HG03175 (cell line): ENCODE measurements around the gene MEX3A.
"Not testable (repeated sequence)": the region's sequence is repeated elsewhere in the genome, so short reads cannot be mapped to it uniquely, and the experiment has no call there.

Experiments used
- ATAC-seq: cut with Tn5 transposase; IDR thresholded peaks from one replicate; pipeline ENCODE4 v1.9.1; 2021; ENCODE audit warnings: mild to moderate bottlenecking, moderate library complexity; ENCODE audit not compliant: unreplicated experiment

Gene MEX3A

DNA sequence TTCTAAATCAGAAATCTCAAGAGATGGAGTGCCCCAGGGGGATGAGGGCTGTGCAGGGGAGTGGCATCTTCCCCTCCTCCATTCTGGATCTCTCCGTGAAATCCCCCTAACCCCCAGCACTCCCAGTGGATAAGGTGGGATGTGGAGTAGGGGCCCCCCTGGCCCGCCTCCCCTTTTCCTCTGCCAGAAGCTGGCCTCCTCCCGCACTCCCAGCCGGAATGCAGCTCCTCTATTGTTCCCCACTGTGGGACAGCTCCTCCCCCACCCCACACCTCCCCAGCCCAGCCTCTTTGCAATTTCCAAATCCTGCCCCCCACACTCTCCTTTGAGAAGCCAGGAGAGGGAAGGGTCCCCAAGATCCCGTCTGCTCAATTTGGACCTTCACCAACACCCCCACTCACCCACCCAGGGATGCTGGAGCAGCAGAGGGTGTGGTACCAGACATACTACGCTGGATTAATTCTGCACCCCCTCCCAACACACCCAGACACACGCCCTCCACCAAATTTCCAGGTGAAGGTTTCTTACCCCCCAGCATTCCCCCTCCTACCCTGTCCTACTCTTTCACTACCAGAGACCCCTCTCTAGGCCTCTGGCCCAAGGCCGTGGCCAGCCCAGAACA is 1.9 kb downstream of the MEX3A start:
- no peak for ATAC-seq

DNA sequence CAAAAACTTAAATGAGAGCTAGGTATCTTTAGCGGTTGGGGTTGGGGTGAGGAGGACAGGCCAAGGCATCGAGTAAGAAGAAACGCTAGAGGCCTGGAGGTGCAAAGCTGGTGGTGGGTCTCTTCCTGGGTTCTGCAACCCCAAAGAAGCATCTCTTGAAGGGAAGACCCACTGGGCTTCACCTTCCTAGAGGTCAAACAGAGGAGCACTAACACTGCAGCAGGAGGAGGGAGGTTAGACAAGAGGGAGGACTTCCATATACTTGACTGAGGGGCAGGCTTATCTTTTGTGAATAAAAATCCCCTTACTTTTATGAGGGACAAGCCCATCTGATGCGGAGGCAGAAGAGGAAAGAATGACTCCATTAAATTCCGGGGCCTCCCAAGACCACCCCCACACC is 2.5 kb downstream of the MEX3A start:
- ATAC-seq = no peak

DNA sequence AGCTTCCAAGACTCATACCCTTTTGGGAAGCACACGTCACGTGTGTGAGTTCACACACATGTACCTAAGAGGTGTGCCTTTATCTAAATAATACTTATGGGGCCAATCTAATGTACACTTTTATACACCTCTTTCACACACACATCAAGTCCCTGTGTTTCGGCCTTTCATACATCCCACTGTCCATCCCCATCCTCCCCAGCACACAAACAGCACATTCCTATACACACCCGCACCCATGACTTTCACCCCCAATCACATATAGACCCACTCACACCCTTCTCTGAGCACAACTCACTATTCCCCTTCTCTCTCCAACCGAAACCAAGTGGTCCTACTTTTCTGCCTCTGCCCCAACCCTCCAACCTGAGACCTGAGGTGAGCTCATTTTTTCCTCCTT is 3.5 kb downstream of the MEX3A start:
- ATAC-seq = no peak

DNA sequence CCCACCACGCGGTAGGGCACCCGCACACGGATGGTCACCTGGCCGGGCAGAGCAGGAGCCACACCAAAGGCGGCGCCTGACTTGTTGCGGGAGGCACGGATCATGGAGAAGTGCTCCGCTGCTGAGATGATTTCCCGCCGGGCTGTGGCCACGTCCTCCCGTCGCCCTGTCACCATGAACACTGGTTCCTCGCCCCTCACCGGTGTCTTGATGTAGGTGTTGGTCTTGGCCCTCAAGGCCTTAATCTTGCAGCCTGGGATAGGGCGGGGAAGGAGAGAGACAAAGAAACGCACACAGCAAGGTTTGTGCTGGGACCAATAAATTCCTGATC is 4.9 kb downstream of the MEX3A start:
- ATAC-seq = no peak

DNA sequence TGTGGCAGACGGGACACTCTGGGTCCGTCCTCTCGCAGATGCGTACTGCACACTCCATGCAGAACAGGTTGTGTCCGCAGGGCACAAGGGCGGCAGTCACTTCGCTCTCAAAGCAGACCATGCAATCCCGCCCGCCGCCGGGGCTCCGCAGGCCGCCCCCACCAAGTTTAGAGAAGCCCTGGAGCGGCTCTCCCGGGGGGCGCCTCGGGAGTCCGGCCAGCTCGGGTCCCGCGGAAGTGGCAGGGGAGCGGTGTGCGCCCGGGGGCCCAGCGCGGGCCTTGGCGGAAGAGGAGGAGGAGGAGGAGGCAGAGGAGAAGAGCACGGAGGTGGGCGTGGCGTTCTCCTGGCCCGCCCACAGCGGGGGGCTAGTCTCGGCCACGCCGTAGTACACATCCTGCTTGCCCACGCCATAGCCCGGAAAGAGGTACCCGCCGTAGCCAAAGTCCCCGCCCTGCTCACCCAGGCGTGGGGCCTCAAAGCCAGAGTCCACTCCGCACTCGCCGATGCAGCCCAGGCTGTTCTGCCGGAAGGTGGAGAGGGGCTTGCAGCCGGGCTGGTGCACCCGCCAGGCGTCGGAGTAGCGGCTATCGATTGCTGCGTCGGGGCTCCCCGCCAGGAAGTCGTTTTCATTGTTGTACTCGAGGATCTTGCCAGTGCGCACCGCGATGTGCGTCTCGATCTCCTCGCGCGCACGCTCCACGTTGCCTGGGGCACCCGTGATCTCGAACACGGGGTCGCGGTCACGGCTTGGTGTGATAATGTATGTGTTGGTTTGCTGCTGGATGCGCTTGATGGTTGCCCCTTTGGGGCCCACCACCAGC is 5.4 kb downstream of the MEX3A start:
- peak; percentile 65 for ATAC-seq

DNA sequence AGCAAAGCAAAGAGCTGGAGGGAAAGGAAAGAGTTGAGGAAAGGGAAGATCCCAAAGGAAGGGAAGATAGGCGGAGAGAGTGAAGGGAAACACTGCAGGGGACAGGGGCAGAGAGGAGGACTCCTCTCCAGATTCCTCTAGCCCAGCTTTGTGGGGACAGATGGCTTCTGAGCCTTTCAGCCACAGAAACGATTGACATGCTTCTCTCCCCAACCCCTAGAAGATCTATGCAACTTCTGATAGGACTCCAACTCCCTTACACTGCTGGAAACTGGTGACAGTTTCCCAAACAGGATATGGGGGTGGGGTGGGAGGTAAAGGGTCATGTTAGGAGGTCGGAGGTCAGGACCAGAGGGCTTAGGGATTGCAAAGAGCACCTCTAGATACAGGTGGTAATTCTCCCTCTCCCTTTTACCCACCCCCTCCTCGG is 6.5 kb downstream of the MEX3A start:
- ATAC-seq = no peak

DNA sequence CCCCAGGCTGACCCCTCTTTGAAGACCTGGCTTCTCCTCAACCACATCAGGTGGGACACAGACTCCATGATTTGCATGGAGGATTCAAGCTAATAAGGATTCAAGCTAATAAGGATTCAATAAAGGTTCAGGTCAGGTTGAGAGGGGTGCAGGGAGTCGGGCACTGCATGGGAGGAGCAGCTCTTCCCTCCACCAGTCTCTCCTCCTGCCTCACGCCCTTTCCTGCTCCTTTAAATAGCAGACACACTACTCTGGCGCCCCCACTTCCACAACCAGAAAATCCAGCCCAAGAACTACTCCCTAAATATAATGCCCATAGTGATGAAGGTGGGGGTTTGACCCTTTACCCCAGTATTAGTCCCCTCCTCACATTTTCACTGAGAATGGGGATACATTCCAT is 7.1 kb downstream of the MEX3A start:
- no peak for ATAC-seq

DNA sequence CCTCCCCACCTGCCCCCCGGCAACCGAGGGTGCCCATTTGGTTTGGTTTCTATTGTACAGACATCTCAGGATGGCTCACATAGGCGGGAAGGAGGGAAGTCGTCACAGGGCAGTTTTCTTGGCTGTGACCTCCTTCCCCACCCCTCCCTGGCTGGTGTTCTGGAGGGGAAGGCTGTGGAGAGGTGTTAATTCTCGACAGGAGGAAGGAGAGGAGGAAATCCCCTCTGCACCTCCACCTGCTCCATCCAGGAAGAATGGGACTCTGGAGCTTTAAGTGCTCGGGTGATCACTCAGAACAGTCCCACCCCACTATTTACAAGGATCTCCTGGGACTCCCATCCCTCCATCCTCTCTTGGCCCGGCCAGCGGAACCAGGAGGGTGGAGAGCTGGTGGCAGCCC is 7.6 kb downstream of the MEX3A start:
- no peak for ATAC-seq

DNA sequence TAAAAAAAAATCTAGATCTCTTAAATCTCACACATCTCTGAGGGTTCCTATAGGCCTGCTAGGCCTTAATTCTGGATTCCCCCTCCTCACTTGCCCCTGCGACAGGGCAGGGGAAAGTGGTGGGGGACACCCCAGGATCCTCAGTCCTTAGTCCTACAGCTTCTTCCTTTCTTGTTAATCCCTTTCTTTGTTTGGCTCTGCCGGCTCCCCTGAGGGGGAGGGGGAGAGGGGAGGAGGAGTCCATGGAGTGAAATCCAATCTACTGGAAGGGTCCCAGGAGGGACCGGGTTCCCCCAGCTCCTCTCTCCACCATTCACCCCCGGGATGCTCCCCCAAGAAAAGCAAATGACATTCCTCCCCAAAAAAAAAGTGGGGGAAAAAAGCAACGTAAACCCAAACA is 8.5 kb downstream of the MEX3A start:
- ATAC-seq = no peak

DNA sequence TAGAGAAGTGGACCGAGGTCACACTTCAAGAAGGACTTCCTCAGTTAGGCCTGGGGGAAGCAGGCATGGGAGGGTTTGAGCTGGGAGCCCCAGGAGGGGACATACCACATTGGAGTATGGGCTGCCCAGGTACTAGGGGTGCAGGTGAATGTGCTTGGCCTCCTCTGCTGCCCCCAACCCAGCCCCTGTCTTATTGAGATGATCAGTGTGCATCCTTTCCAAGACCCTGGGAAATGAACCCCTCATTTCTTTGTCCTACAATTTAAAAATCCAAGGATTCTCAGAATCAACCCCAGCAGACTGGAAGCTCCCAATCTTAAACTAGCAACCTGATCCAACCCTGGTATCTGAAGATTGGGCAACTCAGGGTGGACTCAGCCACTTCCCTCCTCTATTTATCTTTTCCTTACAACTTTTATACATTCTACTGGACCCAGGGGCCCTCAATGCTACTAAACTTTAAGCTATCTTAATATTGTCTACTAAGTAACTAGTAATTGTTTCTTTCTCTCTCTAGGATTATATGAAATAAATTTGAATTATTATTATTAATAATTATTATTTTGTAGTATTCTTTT is 9.1 kb downstream of the MEX3A start:
- ATAC-seq = no peak

DNA sequence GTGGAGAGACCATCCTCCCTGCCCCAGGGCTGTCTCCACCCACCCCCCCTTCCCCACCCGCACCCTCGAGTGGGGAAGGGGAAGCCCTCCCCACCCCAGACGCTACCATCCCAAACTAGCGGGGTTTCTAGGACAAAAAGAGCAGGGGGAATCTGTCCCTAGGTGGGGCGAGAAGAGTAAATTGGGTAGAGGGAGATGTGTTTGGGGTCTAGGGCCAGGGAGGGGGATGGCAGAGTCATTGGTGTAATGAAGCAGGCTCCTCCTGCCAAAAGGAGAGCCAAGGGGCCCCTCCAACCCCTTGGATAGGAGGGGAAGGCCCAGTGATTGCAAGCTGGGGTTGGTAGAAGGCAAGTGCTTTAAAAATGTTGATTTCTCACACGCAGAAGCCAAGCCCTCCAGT is 10.0 kb downstream of the MEX3A start:
- ATAC-seq = no peak

DNA sequence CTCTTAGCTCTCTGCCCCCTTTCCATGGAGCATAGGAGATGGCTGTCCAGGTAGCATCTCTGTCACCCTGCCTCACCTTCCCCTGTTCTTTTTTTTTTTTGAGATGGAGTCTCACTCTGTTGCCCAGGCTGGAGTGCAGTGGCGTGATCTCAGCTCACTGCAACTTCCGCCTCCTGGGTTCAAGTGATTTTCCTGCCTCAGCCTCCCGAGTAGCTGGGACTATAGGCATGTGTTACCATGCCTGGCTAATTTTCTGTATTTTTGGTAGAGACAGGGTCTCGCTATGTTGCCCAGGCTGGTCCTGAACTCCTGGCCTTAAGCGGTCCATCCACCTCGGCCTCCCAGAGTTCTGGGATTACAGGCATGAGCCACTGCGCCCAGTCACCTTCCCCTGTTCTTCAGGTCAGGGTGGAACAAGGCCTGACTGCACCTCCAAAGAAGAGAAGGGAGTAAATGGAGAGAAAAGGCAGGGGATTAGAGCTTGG is 10.9 kb downstream of the MEX3A start:
- not testable (repeated sequence) for ATAC-seq

DNA sequence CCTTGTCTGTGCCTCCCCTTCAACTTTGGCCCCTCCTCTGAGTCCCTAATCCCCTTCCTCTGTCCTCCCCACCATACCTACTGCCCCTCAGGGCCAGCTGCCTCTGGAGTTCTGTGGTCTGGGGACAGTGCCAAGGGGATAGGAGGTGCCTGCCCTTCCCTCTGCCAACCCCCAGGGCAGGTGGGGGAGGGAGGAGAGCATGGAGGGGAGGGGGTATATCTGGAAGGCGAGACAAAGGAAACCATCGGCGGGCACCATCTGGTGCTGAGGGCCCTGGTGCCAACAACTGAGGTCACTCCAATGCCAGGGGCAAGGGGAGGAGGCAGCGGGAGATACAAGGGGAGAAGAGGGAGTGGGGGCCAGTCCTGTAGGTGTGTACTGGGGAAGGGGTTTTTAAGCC is 11.7 kb downstream of the MEX3A start:
- no peak for ATAC-seq

DNA sequence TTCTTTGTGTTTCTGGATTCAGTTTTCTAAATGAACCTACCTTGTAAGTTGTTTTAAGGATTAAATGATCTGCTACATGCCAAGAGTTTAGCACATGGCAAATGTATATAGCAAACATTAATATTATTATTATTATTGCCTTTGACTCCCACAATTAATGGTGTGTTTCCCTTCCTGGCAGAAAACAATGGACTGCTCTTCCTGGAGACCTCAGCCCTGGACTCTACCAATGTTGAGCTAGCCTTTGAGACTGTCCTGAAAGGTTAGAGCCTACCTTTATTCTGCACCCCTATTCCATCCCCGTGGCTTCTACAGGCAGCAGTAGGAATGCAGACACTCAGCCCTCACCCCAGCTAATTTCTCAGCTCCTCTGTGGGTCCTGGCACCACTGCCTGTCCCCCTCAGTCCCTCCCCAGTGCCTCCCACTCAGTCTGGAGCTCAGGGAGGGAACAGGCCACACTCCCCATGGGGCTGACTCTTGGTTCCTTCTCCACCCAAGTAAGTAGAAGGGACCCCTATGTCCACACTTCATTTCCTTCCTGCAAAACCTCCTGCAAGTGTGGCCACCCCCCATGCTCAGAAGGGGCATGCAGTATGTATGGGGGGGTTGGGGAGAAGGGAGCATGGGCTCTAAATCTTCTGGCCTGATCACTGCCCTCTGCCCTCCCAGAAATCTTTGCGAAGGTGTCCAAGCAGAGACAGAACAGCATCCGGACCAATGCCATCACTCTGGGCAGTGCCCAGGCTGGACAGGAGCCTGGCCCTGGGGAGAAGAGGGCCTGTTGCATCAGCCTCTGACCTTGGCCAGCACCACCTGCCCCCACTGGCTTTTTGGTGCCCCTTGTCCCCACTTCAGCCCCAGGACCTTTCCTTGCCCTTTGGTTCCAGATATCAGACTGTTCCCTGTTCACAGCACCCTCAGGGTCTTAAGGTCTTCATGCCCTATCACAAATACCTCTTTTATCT is 12.5 kb downstream of the MEX3A start:
- no peak for ATAC-seq

DNA sequence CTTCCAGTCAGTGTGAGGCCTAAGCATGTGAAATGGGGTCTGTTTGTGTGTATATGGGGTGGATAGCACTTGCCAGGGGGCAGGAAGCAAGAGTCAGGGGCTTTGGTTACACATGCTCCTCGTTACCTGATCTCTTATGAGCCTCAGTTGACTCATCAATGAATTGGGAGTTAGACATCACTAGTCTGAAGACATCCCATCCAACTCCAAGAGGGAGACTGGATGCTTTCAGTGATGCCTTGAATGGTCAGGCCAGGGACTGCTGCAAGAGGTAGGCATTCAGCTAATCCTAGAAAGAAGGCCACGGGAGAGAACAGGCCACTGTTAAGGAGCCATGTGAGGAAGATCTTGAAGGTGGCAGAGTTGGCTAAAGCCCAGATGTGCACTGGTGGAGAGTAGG is 15.0 kb downstream of the MEX3A start:
- ATAC-seq = no peak

DNA sequence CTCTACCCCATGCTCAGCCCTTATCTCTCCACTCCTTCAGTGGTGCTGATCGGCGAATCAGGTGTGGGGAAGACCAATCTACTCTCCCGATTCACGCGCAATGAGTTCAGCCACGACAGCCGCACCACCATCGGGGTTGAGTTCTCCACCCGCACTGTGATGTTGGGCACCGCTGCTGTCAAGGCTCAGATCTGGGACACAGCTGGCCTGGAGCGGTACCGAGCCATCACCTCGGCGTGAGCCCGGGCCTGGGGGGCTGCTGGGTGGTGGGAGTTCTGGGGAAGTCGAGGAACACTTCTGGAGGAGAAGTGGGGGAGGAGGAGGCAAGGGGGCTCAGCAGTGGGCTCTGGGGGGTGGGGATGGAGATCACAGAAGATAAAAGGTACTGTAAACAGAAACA is 16.4 kb downstream of the MEX3A start:
- no peak for ATAC-seq

DNA sequence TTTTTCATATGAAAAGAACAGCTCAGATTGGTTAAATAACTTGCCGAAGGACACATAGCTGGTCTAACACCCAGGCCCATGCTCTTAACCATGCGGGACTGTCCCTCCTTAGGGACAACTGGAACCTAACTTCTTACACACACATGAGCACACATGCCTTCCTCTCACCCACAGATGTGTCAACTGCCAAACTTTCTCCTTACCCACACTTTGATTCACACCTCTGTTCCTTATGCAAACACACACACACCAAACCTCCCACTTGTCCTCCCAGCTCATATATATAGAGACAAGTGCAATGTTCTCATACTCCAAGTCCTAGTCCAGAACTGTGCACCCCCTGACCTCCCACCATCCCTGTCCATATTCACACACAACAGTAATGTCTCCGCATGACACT is 17.1 kb downstream of the MEX3A start:
- no peak for ATAC-seq

DNA sequence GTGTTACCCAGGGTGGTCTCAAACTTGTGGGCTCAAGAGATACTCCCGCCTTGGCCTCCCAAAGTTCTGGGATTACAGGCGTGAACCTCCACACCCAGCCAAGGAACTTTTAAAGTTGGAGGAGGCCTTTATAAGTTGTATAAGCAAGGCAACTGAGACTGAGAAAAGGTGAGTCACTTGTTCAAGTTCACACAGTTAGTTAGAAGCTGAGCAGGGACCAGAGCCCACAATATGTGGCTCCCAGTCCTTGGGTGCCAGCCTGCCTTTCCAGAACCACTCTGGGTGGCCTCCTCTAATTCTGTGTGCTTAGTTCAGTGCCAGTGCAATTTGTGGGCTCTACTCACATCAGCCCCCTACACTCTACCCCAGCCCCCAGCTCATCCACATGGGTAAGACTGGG is 17.6 kb downstream of the MEX3A start:
- no peak for ATAC-seq

DNA sequence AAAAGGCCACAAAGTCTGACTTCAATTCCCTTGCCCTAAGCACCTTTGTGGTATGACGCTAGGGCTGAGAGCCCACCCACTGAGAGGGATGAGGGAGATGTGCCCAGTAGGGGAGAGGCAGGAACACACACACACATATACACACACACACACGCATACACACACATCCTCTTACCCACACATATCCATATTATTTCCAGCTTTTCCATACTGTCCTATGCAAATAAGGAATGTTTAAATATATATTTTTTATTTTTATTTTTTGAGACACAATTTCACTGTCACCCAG is 18.3 kb downstream of the MEX3A start:
- ATAC-seq = no peak

DNA sequence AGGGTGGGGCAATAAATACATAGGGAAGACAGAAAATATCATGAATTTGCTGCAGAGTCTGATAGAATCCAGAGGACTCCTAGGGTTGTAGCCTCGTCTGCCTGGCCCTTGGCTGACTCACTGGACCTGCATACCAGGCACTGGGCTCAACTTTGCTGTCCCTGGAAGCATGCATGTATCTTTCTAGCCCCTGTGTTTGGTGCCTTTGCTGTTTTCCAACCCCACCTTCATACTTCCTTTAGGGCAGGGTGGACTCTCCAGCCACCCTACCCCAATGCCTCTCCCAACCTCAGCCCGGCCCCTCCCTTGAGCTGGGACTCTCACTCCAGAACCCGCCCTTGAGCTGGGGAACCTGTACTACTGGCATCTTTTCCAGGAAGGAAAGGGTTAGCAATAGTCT is 20.1 kb downstream of the MEX3A start:
- ATAC-seq = no peak

DNA sequence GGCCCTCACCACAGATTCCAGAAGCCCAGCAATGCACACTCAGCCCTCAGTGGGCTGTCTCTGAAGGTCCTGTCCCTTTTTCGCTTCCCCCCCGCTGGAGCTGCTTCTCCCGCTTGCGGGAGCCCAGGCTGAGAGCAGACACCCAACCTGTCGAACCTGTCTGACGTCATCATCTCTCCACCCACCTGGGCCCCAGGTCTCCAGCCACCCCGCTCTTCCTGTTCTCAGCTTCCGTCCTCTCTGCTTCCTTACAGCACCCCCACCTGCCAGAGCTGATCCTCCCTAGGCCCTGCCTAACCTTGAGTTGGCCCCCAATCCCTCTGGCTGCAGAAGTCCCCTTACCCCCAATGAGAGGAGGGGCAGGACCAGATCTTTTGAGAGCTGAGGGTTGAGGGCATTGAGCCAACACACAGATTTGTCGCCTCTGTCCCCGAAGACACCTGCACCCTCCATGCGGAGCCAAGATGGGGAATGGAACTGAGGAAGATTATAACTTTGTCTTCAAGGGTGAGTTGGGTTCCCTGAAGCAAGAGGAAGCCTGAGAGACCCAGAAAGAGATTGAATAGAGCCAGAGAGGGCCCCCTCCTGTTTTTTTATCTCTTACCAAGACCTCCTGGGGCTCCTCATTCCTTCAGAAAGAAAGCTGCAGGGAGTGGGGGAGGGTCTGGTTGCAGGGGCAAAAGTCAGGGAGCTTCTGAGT is 21.2 kb downstream of the MEX3A start, which contains the start of gene RAB25:
TSS of gene RAB25 (plus strand) at position 224 of the 700 bp plus-strand sequence. CDS start at position 465, 241 bp downstream.
- no peak for ATAC-seq
